Measurements from ENCODE around the gene PKD1.

PKD1 gene

DNA sequence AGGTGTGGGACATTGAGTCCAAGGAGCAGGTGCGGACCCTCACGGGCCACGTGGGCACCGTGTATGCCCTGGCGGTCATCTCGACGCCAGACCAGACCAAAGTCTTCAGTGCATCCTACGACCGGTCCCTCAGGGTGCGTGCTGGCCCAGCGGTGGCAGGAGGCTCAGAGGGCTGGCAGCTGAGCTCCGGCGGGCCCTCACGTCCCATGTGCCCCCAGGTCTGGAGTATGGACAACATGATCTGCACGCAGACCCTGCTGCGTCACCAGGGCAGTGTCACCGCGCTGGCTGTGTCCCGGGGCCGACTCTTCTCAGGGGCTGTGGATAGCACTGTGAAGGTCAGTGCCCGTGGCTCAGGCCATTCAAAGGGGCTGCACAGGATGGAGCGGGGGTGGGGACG, 40.3 kb upstream of the PKD1 start:
- DNase-seq = no peak
- Histone ChIP-seq H3K9me3 (no peaks in the 10 kb centered on the region), H3K4me1 (no peaks in the 10 kb centered on the region), H3K4me3 (ENCODE audit: low read depth, low read length) (no peak overlapping the region), H3K36me3 (peaks cover 66% of the 10 kb centered on the region), H3K27me3 (no peaks in the 10 kb centered on the region)
- TF ChIP-seq, protein P1, sequence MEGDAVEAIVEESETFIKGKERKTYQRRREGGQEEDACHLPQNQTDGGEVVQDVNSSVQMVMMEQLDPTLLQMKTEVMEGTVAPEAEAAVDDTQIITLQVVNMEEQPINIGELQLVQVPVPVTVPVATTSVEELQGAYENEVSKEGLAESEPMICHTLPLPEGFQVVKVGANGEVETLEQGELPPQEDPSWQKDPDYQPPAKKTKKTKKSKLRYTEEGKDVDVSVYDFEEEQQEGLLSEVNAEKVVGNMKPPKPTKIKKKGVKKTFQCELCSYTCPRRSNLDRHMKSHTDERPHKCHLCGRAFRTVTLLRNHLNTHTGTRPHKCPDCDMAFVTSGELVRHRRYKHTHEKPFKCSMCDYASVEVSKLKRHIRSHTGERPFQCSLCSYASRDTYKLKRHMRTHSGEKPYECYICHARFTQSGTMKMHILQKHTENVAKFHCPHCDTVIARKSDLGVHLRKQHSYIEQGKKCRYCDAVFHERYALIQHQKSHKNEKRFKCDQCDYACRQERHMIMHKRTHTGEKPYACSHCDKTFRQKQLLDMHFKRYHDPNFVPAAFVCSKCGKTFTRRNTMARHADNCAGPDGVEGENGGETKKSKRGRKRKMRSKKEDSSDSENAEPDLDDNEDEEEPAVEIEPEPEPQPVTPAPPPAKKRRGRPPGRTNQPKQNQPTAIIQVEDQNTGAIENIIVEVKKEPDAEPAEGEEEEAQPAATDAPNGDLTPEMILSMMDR (IDR thresholded peaks at IDR 0.05; ENCODE audit: low read depth, low read length) = no peak

DNA sequence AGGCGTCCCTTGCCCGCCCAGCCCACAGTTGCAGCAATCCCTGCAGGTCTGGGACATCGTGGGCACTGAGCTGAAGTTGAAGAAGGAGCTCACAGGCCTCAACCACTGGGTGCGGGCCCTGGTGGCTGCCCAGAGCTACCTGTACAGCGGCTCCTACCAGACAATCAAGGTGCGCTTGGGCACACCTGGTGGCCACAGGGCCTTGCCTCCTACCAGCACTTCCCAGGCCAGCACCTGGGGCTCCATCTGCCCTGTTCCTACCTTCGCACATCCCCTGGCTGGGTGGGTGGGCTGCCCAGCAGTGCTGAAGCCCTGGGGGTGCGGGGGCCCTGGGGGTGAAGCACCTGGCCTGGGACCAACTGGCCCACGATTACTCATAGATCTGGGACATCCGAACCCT, 39.8 kb upstream of the PKD1 start:
- TF ChIP-seq, protein P1 (IDR thresholded peaks at IDR 0.05; ENCODE audit: low read depth, low read length) = no peak
- Histone ChIP-seq H3K9me3 (no peaks in the 10 kb centered on the region), H3K4me3 (ENCODE audit: low read depth, low read length) (no peak overlapping the region), H3K36me3 (peaks cover 71% of the 10 kb centered on the region), H3K27me3 (no peaks in the 10 kb centered on the region), H3K4me1 (no peaks in the 10 kb centered on the region)
- no peak for DNase-seq

DNA sequence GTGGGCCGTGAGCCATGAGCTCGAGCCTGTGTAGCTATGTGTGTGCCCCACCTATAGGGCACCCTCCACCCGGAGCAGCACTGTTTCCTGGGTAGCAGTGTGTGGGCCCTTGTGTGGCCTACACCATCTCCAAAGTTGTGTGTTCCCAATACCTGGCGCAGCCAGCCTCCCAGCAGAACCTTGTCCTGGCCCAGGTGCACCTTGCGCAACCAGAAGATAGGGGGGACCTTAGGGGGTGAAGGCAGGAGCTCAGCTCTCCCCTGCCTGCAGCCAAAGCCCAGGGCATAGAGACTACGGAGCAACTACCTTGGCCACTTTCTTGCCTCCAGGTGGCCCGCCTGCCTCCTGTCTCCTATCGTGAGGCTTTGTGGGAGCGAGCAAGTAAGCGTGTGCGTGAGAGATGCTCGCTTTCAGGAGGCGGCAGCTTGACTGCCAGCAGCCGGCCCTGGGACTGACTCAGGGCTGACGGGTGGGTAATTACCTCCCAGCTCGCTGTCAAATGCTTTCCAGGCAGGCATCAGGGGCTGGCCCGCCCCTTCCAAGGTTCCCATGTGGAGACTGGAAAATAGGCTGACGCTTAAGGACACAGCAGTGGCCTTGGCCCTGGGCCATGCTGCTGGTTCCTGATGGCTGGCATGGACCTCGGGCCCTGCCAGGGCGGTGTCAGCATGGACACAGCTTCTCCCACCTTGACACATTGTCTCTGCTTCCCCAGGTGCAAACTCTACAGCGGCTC, 38.9 kb upstream of the PKD1 start:
- Histone ChIP-seq H3K4me1 (no peaks in the 10 kb centered on the region), H3K36me3 (peaks cover 71% of the 10 kb centered on the region), H3K4me3 (ENCODE audit: low read depth, low read length) (no peak overlapping the region), H3K27me3 (no peaks in the 10 kb centered on the region), H3K9me3 (no peaks in the 10 kb centered on the region)
- TF ChIP-seq, protein P1 (IDR thresholded peaks at IDR 0.05; ENCODE audit: low read depth, low read length) = no peak
- no peak for DNase-seq

DNA sequence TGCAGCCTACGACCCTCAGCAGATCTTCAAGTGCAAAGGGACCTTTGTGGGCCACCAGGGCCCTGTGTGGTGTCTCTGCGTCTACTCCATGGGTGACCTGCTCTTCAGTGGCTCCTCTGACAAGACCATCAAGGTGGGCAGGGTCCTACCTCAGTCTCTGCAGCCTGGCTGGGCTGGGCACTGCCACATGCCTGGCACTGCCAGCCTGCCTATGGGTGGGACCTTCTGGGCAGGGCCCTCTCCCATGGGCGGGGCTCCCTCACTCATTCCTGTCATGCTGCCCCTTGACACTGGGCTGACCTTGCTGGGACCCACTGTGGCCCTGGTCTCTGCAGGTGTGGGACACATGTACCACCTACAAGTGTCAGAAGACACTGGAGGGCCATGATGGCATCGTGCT, 38.2 kb upstream of the PKD1 start:
- TF ChIP-seq, protein P1 (IDR thresholded peaks at IDR 0.05; ENCODE audit: low read depth, low read length) = no peak
- peaks cover 71% of the 10 kb centered on the region for H3K36me3 ChIP-seq
- no peak overlapping the region for H3K4me3 ChIP-seq (ENCODE audit: low read depth, low read length)

DNA sequence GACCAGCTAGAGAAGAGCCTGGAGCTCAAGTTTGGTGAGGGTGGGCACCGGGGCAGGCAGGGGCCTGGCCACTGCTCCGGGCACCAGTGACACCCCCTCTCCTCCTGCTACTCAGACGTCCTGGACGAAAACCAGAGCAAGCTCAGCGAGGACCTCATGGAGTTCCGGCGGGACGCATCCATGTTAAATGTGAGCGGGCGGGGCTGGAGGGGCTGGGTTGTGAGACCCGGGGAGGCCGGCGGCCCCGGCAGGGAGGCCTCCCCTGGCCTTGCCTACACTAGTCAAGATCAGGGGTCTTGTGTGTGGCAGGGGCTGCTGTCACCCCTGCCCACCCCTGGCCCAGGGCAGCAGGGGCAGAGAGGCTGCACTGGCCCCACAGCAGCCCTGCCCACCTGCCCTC, 37.7 kb upstream of the PKD1 start:
- no peak overlapping the region for H3K4me3 ChIP-seq (ENCODE audit: low read depth, low read length)
- peaks cover 69% of the 10 kb centered on the region for H3K36me3 ChIP-seq
- DNase-seq = no peak
- no peaks in the 10 kb centered on the region for H3K4me1 ChIP-seq
- TF ChIP-seq, protein P1 (IDR thresholded peaks at IDR 0.05; ENCODE audit: low read depth, low read length) = no peak
- H3K9me3 ChIP-seq = no peaks in the 10 kb centered on the region
- H3K27me3 ChIP-seq = no peaks in the 10 kb centered on the region

More for the DNA sequence above, 38.2 kb upstream of the PKD1 start:
- Histone ChIP-seq H3K9me3 (no peaks in the 10 kb centered on the region), H3K27me3 (no peaks in the 10 kb centered on the region), H3K4me1 (no peaks in the 10 kb centered on the region)
- DNase-seq = no peak

DNA sequence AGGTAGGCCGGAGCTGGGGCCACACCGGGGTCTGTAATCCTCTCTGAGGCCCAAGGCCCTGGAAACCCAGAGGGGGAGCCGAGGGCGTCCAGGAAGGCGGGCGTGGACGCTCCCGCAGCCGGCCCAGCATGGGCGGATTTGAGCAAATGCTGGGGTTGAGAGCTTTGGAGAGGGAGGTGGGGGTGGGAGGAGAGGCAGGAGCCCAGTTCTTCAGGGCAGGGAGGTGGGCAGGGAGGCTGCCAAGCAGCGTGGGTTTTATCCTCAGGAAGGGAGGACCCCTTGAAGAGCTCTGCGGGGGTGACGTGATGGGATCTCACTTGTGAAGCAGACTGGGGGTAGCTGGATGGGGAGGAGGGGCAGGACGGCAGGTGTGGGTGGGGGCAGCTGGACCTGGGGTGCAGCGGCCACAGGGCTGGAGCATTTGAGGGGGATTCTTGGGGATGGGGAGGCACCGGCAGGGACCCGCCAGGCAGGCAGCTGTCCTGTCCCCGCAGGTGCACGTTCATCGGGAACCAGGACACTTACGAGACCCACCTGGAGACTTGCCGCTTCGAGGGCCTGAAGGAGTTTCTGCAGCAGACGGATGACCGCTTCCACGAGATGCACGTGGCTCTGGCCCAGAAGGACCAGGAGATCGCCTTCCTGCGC, 37.1 kb upstream of the PKD1 start:
- H3K27me3 ChIP-seq = no peaks in the 10 kb centered on the region
- no peaks in the 10 kb centered on the region for H3K4me1 ChIP-seq
- H3K9me3 ChIP-seq = no peaks in the 10 kb centered on the region
- no peak for DNase-seq
- peaks cover 69% of the 10 kb centered on the region for H3K36me3 ChIP-seq
- TF ChIP-seq, protein P1 (IDR thresholded peaks at IDR 0.05; ENCODE audit: low read depth, low read length) = no peak
- H3K4me3 ChIP-seq (ENCODE audit: low read depth, low read length) = no peak overlapping the region
